Right lobe of liver (tissue), 4 donors: ENCODE data around the gene CAMKK1.

Experiments
- POLR2A ChIP-seq: fragments of 450-650 bp; IDR thresholded peaks from one replicate; pipeline ENCODE4 v1.6.1; 2017; ENCODE audit warnings: antibody characterized with exemption, mild to moderate bottlenecking
- TF ChIP-seq, protein P1 (sequence below), 4 donors: fragments of 200-600 bp in 3 of 4; fragments of 450-650 bp in 1 of 4; IDR thresholded peaks; one replicate each; pipeline versions ENCODE4 v1.5.1 to v1.8.0; 2016 to 2022; ENCODE audit warnings: antibody characterized with exemption in 4 of 4, mild to moderate bottlenecking in 2 of 4
- donor health status: DM: no; HTN: no; CAD: no.
- donor health status: DM: no; HTN: no; CAD: no.
- donor health status: DM: no; HTN: yes; CAD: no.

DNA sequence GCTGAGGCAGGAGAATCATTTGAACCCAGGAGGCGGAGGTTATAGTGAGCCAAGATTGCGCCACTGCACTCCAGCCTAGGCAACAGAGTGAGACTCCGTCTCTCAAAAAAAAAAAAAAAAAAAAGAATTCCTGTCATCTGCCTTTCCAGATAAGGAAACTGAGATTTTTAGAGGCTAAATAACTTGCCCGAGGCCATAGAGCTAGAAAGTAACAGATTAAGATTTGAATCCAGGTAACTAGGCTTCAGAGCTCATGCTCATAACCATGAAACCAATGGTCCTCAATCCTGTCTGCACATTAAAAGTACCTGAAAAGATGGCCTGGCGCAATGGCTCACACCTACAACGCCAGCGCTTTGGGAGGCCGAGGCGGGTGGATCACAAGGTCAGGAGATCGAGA is 56.3 kb downstream of the CAMKK1 start:
- TF ChIP-seq, protein P1, sequence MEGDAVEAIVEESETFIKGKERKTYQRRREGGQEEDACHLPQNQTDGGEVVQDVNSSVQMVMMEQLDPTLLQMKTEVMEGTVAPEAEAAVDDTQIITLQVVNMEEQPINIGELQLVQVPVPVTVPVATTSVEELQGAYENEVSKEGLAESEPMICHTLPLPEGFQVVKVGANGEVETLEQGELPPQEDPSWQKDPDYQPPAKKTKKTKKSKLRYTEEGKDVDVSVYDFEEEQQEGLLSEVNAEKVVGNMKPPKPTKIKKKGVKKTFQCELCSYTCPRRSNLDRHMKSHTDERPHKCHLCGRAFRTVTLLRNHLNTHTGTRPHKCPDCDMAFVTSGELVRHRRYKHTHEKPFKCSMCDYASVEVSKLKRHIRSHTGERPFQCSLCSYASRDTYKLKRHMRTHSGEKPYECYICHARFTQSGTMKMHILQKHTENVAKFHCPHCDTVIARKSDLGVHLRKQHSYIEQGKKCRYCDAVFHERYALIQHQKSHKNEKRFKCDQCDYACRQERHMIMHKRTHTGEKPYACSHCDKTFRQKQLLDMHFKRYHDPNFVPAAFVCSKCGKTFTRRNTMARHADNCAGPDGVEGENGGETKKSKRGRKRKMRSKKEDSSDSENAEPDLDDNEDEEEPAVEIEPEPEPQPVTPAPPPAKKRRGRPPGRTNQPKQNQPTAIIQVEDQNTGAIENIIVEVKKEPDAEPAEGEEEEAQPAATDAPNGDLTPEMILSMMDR (IDR thresholded peaks at IDR 0.05): no peak
- no peak for TF ChIP-seq POLR2A
